ENCODE results near the gene GID8. TPM values are rescaled to one million over a fixed set of nuclear protein-coding genes. Genes with fewer than 3 reads are reported as not detected.

The GID8 gene
- total and polyA plus RNA-seq, 2 of the 13 experiments (the other 11 are each of a cell fraction or from before 2014, with no cell fraction given): 39.6 to 59.8 TPM

DNA sequence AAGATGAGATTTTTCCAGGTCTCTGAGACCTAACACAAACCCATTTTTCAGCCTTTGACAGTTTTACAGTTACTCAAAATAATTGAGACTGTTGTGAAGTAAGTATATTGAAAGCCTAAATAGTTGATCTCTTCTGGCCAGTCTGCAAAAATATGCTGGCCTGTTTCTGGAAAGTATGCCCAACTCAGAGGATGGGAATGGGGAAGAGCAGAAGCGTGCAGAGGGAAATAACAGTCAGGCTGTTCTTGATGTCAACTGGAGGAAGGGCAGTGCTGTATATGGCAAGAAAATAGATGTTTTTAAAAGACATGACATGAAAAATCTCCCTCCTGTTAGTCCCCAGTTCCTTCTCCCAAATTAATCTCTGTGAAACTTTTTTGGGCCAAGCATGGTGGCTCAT is 3.8 kb downstream of the GID8 start:
- H3K9ac ChIP-seq (ENCODE audit: insufficient read depth, low read depth, low read length): no peak overlapping the region
- no TSS peak for BruUV-seq (replicated peaks)
- in situ Hi-C loops (cut with HindIII; ENCODE audit: extremely low pct_ligation_motif_present, low pct_unique_long_range_greater_than_20kb): no loop called here
- no peak overlapping the region for H3K4me2 ChIP-seq (ENCODE audit: low read depth, low read length)
- peaks cover 19% of the 10 kb centered on the region for H4K20me1 ChIP-seq (ENCODE audit: insufficient read depth, low read length)
- ATAC-seq: no peak
- no peak for FAIRE-seq
- TF ChIP-seq, protein P1, sequence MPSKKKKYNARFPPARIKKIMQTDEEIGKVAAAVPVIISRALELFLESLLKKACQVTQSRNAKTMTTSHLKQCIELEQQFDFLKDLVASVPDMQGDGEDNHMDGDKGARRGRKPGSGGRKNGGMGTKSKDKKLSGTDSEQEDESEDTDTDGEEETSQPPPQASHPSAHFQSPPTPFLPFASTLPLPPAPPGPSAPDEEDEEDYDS (CRISPR knock-in tag; IDR thresholded peaks at IDR 0.05): no peak
- no peak for TF ChIP-seq CBX2 (IDR thresholded peaks at IDR 0.05; ENCODE audit: low read depth, low read length)
- no peak for TF ChIP-seq CBX2 (CRISPR knock-in tag; IDR thresholded peaks at IDR 0.05; ENCODE audit: low read depth)
- no peak for TF ChIP-seq TBX3 (IDR thresholded peaks at IDR 0.05; ENCODE audit: borderline replicate concordance)
- peaks cover 32% of the 10 kb centered on the region for H3K4me1 ChIP-seq (ENCODE audit: insufficient read depth, low read length)
- peaks cover 56% of the 10 kb centered on the region for H3K79me2 ChIP-seq (ENCODE audit: insufficient read depth, low read length)
- H3K27ac ChIP-seq (ENCODE audit: extremely low read length, insufficient read depth, low read length): no peak overlapping the region
- no peaks in the 10 kb centered on the region; a peak in 1 of 5 replicates for H3K27me3 ChIP-seq (ENCODE audit: control insufficient read depth in 1 of 2, insufficient read depth in 2 of 2, low read length in 2 of 2)
- intact Hi-C loops (cut with micrococcal nuclease; ENCODE audit: unreplicated experiment): no loop called here
- ChIA-PET CTCF (ENCODE audit: low intra/inter-chr PET ratio, low total read pairs) (no interaction called here), POLR2A (interaction anchor here (1.1 to 1.5 kb wide), 2 partner anchors 8 to 12 kb away, joined by 3 to 7 read pairs; no protein-coding TSS in a partner anchor)
- H3K9me3 ChIP-seq (ENCODE audit: low read length): no peaks in the 10 kb centered on the region
- H2AFZ ChIP-seq (ENCODE audit: low read length): no peak overlapping the region
- 96% methylated on average over 1 of the region's 1 CpG for WGBS (ENCODE audit: low lambda C conversion rate)
- DNase-seq (ENCODE audit: low spot score): no peak
- no peak overlapping the region for H3K4me3 ChIP-seq (replicated peaks in 1 of 3; ENCODE audit: insufficient read depth in 1 of 3, low read depth in 2 of 3, low read length in 3 of 3)
- H3K36me3 ChIP-seq (replicated peaks in 1 of 2; ENCODE audit: control insufficient read depth in 1 of 2, insufficient read depth in 2 of 2, low read length in 2 of 2): peaks cover 33 to 61% of the 10 kb centered on the region in 2 experiments

DNA sequence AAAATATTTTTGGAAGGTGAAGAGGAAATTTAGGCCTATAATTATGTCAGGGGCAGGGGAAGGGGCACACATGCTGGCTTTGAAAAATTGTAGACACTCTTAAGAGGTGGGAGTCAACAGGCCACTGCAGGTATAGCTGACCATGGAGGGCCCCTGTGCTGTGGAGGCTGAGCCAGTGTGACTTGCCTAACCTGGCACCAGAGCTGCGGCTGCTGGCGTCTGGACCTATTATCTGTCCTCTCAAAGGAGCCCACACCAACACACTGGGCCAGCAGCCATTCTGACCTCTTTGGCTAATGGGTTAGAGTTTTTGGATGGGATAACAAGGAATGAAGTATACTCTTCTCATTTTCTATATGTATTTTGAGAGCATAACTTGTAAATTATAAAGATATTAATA is 4.5 kb downstream of the GID8 start:
- BruUV-seq (replicated peaks): no TSS peak
- TF ChIP-seq ZSCAN30 (CRISPR knock-in tag; IDR thresholded peaks at IDR 0.05) (no peak), ZNF556 (CRISPR knock-in tag; IDR thresholded peaks at IDR 0.05; ENCODE audit: borderline replicate concordance) (no peak), MAFF (IDR thresholded peaks at IDR 0.05; ENCODE audit: low read depth, low read length) (no peak), MTA1 (CRISPR knock-in tag; IDR thresholded peaks at IDR 0.05; ENCODE audit: borderline replicate concordance) (no peak), FOXK1 (CRISPR knock-in tag; IDR thresholded peaks at IDR 0.05; ENCODE audit: borderline replicate concordance, low read depth) (no peak), ARNT (IDR thresholded peaks at IDR 0.05) (no peak), SMARCC2 (IDR thresholded peaks at IDR 0.05) (no peak)
- TF ChIP-seq, protein P2, sequence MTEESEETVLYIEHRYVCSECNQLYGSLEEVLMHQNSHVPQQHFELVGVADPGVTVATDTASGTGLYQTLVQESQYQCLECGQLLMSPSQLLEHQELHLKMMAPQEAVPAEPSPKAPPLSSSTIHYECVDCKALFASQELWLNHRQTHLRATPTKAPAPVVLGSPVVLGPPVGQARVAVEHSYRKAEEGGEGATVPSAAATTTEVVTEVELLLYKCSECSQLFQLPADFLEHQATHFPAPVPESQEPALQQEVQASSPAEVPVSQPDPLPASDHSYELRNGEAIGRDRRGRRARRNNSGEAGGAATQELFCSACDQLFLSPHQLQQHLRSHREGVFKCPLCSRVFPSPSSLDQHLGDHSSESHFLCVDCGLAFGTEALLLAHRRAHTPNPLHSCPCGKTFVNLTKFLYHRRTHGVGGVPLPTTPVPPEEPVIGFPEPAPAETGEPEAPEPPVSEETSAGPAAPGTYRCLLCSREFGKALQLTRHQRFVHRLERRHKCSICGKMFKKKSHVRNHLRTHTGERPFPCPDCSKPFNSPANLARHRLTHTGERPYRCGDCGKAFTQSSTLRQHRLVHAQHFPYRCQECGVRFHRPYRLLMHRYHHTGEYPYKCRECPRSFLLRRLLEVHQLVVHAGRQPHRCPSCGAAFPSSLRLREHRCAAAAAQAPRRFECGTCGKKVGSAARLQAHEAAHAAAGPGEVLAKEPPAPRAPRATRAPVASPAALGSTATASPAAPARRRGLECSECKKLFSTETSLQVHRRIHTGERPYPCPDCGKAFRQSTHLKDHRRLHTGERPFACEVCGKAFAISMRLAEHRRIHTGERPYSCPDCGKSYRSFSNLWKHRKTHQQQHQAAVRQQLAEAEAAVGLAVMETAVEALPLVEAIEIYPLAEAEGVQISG (CRISPR knock-in tag; IDR thresholded peaks at IDR 0.05): no peak
- TF ChIP-seq, protein P3, sequence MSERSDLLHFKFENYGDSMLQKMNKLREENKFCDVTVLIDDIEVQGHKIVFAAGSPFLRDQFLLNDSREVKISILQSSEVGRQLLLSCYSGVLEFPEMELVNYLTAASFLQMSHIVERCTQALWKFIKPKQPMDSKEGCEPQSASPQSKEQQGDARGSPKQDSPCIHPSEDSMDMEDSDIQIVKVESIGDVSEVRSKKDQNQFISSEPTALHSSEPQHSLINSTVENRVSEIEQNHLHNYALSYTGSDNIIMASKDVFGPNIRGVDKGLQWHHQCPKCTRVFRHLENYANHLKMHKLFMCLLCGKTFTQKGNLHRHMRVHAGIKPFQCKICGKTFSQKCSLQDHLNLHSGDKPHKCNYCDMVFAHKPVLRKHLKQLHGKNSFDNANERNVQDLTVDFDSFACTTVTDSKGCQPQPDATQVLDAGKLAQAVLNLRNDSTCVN (CRISPR knock-in tag; IDR thresholded peaks at IDR 0.05; ENCODE audit: borderline replicate concordance): no peak
- TF ChIP-seq, protein P4, sequence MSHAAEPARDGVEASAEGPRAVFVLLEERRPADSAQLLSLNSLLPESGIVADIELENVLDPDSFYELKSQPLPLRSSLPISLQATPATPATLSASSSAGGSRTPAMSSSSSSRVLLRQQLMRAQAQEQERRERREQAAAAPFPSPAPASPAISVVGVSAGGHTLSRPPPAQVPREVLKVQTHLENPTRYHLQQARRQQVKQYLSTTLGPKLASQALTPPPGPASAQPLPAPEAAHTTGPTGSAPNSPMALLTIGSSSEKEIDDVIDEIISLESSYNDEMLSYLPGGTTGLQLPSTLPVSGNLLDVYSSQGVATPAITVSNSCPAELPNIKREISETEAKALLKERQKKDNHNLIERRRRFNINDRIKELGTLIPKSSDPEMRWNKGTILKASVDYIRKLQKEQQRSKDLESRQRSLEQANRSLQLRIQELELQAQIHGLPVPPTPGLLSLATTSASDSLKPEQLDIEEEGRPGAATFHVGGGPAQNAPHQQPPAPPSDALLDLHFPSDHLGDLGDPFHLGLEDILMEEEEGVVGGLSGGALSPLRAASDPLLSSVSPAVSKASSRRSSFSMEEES (CRISPR knock-in tag; IDR thresholded peaks at IDR 0.05): no peak

More for the DNA sequence above, 4.5 kb downstream of the GID8 start:
- H3K36me3 ChIP-seq (replicated peaks in 1 of 2; ENCODE audit: control insufficient read depth in 1 of 2, insufficient read depth in 2 of 2, low read length in 2 of 2): peaks cover 36 to 66% of the 10 kb centered on the region in 2 experiments
- DNase-seq (ENCODE audit: low spot score) (no peak), ATAC-seq (no peak), FAIRE-seq (no peak)
- intact Hi-C loops (cut with micrococcal nuclease; ENCODE audit: unreplicated experiment) (no loop called here), in situ Hi-C loops (cut with HindIII; ENCODE audit: extremely low pct_ligation_motif_present, low pct_unique_long_range_greater_than_20kb) (no loop called here)
- WGBS (ENCODE audit: low lambda C conversion rate): 100% methylated on average over 2 of the region's 2 CpGs
- H3K9me3 ChIP-seq (ENCODE audit: low read length): no peaks in the 10 kb centered on the region
- no peaks in the 10 kb centered on the region; a peak in 1 of 5 replicates for H3K27me3 ChIP-seq (ENCODE audit: control insufficient read depth in 1 of 2, insufficient read depth in 2 of 2, low read length in 2 of 2)
- ChIA-PET CTCF (ENCODE audit: low intra/inter-chr PET ratio, low total read pairs) (no interaction called here), POLR2A (interaction anchor here (3.6 kb wide), 1 partner anchor 11 kb away, joined by 20 read pairs; the partner anchor contains the start of gene SLC17A9)
- no peak overlapping the region for H3K9ac ChIP-seq (ENCODE audit: insufficient read depth, low read depth, low read length)
- no peak overlapping the region for H3K4me3 ChIP-seq (replicated peaks in 1 of 3; ENCODE audit: insufficient read depth in 1 of 3, low read depth in 2 of 3, low read length in 3 of 3)
- H2AFZ ChIP-seq (ENCODE audit: low read length): no peak overlapping the region
- no peak overlapping the region for H3K4me2 ChIP-seq (ENCODE audit: low read depth, low read length)
- H3K4me1 ChIP-seq (ENCODE audit: insufficient read depth, low read length): peaks cover 32% of the 10 kb centered on the region
- no peak overlapping the region for H3K27ac ChIP-seq (ENCODE audit: extremely low read length, insufficient read depth, low read length)
- peaks cover 19% of the 10 kb centered on the region for H4K20me1 ChIP-seq (ENCODE audit: insufficient read depth, low read length)
- peaks cover 49% of the 10 kb centered on the region for H3K79me2 ChIP-seq (ENCODE audit: insufficient read depth, low read length)
